NT2/D1 (cell line): ENCODE measurements around the gene CCDC15.

ENCODE experiments used
- SUZ12 ChIP-seq: IDR thresholded peaks from 2 replicates; pipeline ENCODE4 v1.6.1; 2011; ENCODE audit not compliant: insufficient read length, insufficient read depth; ENCODE audit errors: extremely low read depth
- YY1 ChIP-seq: IDR thresholded peaks from 2 replicates; pipeline ENCODE4 v1.6.1; 2011; ENCODE audit not compliant: insufficient read length, insufficient read depth
- ZNF274 ChIP-seq: IDR thresholded peaks from 2 replicates; pipeline ENCODE4 v1.6.1; 2011; ENCODE audit warnings: mild to moderate bottlenecking, low read depth, low read length

GRCh38 chr11:125078516-125079140, 124.6 kb downstream of the CCDC15 start:
- no peak for TF ChIP-seq YY1
- TF ChIP-seq ZNF274 = no peak
- TF ChIP-seq SUZ12 = no peak
